ENCODE results near the gene TIPIN. TPM values are rescaled to one million over a fixed set of nuclear protein-coding genes. Genes with fewer than 3 reads are reported as not detected.
A peak's percentile ranks its signal among the peaks of the same experiment; 100 is the strongest.

The TIPIN gene

Small RNAs within 50 kb of the gene (small RNA-seq; reads per million reads assigned to genes)
- gene RF00019 = not detected
- 22.4 reads per million, percentile 94 among the genes with 10 or more reads in this experiment for gene SCARNA14
